Activated CD8-positive, alpha-beta memory T cell treated with anti-CD3 and anti-CD28 coated beads, Interleukin-2, amount 50 U/mL, for 24 hours (primary cell): ENCODE results near the gene PRPF19.

ENCODE experiments used
- DNase-seq: peaks from one replicate; pipeline ENCODE4 v3.0.0-alpha.2; 2020; ENCODE audit errors: extremely low read depth

The PRPF19 gene

DNA sequence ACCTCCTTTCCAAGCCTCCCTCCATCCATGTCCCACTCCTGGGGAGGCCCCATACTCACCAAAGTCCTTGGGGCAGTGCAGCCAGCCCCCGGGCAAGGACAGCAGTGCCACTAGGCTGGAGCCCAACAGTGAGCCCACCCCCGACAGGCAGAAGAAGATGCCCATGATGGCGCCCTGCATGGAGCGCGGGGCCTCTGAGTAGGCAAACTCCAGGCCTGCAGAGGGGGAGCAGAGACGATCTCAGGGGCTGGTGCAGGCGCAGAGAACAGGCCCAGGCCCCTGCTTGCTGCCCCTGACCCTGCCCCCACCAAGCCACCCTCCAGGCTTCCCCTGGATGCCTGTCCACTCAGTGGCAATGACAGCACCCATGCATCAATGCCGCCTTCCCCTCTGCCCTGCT lies 31.4 kb upstream of the PRPF19 start:
- DNase-seq = no peak

DNA sequence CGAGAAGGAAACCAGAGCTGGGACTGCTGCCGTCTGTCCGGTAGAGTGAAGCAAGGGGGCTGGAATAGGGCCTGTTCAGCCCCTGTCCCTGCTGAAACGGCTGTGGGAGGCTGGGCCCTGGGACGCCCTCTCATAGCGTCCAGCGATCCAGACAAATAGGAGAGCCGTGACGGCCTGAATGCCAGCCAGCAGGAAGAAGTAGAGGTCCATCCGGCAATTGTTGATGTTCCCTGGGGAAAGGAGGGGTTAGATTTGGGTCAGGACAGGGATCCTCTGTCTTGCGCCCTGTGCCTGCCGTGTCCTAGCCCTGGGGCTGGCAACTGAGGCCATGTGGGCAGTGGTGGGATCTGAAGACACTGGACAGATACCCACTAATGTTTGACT lies 30.8 kb upstream of the PRPF19 start:
- no peak for DNase-seq

DNA sequence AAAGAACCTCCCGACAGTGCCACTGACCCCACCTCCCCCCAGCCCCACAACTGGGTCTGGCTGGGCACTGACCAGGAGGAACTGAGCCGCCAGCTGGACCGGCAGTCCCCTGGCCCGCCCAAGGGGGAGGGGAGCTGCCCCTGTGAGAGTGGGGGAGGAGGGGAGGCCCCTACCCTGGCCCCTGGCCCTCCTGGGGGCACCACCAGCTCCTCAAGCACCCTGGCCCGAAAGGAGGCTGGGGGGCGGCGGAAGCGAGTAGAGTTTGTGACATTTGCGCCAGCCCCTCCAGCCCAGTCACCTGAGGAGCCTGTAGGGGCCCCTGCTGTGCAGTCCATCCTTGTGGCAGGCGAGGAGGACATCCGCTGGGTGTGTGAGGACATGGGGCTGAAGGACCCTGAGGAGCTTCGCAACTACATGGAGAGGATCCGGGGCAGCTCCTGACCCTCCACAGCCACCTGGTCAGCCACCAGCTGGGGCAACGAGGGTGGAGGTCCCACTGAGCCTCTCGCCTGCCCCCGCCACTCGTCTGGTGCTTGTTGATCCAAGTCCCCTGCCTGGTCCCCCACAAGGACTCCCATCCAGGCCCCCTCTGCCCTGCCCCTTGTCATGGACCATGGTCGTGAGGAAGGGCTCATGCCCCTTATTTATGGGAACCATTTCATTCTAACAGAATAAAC lies 30.2 kb upstream of the PRPF19 start:
- DNase-seq = no peak

DNA sequence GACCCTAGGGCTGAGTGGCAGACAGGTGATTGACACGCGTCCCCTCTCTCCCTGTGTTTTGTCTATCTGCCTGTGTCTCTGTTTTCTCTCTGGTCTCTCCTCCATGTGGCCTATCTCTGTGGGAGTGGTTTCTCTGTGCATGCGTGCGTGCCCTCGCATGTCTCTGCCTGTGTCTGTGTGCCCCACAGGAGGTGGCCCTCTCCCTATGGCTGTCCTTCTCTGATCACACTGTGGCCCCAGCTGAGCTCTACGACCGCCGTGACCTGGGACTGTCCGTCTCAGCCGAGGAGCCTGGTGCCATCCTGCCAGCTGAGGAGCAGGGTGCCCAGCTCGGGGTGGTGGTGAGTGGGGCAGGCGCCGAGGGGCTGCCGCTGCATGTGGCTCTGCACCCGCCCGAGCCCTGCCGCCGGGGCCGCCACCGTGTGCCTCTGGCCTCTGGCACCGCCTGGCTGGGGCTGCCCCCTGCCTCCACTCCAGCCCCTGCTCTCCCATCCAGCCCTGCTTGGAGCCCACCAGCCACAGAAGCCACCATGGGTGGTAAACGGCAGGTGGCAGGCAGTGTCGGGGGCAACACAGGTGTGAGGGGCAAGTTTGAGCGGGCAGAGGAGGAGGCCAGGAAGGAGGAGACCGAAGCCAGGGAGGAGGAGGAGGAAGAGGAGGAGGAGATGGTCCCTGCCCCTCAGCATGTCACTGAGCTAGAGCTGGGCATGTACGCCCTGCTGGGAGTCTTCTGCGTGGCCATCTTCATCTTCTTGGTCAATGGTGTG lies 29.5 kb upstream of the PRPF19 start:
- no peak for DNase-seq

DNA sequence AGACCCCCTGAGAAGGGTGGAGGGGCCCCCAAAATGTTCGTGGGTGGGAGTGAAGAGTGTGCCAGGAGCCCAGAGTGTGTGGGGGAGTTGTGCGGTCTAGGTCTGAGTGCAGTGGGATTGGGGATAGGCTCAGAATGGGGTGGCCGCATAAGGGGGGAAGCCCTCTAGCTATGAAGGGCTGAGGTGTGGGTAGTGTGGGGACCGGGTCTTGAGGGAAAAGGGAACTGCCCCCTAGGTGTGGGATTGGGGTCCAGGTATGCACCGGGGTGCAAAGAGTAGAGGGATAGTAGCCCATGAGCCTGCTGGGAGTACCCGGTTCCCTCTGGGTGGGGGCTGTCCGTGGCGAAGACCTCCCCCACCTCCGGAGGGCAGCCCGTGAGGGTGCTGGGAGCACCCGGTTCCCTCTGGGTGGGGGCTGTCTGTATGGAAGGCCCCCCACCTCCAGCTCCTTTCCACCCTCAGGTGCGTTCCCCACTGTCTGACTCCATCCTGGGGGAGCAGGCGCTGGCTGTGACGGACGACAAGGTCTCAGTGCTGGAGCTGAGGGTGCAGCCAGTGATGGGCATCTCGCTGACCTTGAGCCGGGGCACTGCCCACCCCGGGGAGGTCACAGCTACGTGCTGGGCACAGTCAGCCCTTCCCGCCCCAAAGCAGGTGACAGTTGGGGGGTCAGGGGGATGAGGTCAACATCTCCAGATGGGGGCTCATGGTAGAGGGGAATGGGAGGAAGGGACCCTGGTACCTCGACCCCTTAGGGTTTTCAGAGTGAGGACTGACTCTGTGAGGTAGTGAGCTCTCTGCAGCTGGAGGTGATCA lies 28.6 kb upstream of the PRPF19 start:
- DNase-seq = no peak

DNA sequence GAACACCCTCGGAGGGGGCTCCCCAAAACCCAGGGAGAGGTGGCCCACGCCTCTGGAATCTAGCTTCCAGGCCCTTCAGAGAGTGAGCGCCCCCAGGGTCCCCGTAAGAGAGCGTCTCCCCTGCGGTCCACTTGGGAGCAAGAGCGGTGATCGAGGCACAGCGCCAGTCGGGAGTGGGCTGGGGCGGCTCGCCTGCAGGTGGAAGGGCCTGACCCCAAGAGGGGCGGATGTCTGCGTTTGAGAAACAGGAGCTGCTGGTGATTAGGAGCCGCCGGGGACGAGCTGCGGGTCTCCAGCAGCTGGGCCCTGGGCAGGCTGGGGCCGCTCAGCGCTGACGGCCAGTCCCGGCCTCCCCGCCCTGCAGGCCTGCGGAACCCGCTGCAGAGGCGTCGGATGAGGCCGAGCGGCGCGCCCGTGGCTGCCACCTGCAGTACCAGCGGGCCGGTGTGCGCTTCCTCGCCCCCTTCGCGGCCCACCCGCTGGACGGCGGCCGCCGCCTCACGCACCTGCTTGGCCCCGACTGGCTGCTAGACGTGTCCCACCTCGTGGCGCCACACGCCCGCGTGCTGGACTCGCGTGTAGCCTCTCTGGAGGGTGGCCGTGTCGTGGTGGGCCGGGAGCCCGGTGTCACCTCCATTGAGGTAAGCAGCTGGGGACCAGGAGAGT lies 27.9 kb upstream of the PRPF19 start:
- DNase-seq = no peak

DNA sequence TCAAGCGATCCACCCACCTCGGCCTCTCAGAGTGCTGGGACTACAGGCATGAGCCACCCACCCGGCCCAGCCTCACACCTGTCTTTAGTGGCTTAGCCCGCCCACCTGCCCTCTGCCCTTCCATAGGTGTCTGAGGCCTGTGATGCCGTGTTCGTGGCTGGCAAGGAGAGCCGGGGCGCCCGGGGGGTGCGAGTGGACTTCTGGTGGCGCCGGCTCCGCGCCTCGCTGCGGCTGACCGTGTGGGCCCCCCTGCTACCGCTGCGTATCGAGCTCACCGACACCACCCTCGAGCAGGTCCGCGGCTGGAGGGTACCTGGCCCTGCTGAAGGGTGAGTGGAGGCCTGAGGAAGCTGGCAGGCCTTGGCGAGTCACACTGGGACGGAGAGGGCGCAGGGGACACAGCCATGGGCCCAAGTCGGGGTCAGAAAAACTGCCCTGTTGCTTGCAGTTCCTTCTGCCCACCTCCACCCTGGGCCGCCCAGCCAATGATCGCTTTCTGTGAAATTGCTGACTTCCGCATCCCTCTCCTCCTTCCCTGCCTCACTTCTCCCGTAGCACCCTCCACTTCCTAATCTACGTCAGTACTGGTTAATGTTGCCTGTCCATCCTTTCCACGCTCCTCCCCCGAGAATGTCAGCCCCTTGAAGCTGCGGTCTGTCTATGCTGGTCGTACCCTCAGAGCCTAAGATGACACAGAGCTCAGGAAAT lies 27.2 kb upstream of the PRPF19 start:
- no peak for DNase-seq

DNA sequence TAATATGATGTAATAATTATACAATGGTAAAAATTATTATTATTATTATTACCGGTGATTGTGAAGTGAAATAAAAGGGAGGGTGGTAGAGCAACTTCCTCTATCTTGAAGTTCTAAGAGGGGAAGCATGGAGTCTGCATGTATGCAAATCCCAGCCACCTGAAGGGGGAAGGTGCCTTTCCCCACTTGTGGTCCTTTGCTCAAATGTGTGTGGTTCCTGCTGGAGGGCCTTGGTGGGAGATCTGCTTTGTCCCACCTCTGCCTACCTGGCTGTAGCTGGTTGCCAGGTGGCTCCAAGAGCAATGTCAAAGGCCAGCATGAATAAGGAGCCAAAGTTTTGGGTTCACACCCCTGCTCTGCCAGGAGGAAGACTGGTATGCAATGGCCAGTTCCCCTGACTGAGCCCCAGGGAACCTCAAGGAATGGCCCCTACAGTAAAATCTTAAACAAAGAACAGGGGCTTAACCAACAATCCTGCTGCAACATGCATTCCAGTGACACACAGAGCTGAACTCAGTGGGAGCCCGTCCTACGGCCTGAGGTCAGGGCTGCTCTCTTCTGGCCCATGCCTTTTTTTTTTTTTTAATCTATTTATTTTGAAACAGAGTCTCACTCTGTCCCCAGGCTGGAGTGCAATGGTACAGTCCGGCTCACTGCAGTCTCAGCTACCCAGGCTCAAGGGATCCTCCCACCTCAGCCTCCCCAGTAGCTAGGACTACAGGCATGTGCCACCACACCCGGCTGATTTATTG lies 26.4 kb upstream of the PRPF19 start:
- DNase-seq = no peak

DNA sequence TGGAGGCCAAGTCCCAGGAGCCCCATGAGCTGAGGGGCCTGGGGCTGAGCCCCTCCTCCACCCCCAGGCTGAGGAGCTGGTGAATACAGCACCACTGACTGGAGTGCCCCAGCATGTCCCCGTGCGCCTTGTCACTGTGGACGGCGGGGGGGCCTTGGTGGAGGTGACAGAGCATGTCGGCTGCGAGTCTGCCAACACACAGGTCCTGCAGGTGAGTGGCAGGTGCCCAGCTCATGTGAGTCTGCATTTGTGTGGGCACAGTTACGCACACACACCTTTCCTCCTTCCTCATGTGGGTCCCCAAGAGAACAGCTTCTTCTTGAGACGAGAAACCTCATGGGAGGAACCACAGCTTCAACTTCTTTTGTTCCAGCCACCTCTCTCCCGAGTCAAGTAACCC lies 25.5 kb upstream of the PRPF19 start:
- no peak for DNase-seq

DNA sequence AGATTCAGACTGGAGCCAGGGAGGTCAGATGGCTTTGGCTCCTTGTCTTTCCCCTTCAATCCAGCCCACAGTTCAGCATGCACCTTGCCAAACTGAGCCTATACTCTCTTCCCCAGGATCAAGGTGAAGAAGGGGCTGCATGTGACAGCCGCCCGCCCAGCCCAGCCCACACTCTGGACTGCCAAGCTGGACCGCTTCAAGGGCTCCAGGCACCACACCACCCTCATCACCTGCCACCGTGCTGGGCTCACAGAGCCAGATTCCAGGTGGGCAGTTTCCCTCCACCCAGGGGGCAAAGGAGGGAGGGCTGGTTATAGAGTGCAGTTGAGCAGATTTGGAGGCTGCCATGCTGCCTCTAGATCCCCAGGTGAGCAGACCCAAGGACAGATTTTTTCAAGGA lies 24.0 kb upstream of the PRPF19 start:
- no peak for DNase-seq

DNA sequence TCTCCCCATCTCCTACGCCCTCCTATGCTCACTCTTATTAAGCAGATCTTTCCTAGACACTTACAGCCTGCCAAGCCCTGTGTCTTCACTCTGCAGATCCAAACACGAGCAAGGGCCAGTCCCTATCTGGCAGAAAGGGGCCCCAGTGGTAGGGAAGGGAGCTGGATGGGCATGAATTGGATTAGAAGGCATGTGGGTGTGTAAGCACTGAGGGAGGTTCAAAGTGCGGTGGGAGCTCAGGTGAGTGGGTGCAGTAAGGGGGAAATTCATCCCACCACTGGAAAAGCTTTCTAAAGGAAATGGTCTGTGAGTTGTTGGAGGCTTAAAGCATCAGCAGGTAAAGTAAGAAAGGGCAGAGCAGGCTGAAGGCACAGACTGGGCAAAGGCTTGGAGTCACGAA lies 23.4 kb upstream of the PRPF19 start:
- DNase-seq = no peak

DNA sequence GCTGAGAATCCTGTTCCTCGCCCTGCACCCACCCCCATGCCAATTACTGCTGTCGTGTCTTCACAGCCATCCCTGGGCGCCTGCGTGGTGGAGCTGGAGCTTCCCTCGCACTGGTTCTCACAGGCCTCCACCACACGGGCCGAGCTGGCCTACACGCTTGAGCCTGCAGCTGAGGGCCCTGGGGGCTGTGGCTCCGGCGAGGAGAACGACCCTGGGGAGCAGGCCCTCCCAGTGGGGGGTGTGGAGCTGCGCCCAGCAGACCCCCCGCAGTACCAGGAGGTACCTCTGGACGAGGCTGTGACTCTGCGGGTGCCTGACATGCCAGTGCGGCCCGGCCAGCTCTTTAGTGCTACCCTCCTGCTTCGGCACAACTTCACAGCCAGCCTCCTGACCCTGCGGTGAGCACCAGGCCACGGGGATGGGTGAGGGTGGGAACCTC lies 22.2 kb upstream of the PRPF19 start:
- DNase-seq = no peak

DNA sequence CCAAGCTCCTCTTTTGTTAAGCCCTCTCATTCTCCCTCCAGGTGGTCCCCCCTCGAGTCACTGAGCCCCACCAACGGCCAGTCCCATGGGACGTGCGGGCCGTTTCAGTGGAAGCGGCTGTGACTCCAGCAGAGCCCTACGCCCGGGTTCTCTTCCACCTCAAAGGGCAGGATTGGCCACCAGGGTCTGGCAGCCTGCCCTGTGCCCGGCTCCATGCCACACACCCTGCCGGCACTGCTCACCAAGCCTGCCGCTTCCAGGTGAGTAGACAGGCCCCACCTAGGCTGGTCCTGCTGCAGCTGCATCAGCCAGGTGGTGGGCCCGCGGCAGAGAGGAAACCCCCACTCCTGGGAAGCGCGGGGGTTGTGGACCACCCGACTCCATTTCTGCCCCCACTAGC lies 21.2 kb upstream of the PRPF19 start:
- no peak for DNase-seq

DNA sequence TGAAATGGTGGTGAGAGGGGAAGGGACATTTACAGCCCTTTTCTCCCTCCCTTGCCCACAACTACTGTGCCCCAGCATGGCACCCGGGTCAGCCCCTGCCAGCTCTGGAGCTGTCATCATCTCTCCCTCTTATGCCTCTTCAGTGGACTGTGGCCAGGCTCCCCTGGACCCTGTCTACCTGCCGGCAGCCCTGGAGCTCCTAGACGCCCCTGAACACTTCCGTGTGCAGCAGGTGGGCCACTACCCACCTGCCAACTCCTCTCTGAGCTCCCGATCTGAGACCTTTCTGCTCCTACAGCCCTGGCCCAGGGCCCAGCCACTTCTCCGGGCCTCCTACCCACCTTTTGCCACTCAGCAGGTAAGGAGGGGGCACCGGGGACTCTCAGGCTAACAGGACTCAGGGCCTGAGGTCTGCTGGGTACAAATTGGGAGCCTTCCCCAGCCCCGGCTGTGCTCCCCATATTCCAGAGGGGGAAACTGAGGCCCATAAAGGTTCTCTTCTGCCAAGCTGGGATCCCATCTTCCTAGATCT lies 20.7 kb upstream of the PRPF19 start:
- no peak for DNase-seq

DNA sequence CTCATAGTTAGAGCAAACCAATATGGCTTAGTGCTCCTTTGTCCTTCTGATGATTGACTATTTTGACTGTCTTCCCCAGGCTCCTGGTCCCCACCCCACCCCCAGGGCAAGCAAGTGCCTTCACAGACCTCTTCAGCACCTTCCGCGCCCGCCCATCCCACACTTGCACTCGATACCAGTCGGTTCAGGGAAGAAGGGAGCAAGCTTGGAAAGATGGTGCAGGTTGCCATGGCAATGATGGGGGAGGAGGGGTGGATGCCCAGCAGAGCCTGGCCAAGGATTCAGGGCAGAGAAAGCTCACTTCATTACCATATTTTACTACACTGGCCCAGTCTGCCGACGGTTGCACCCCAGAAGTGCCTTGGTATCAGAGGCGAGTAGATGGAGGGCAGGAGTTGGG lies 20.1 kb upstream of the PRPF19 start:
- no peak for DNase-seq

DNA sequence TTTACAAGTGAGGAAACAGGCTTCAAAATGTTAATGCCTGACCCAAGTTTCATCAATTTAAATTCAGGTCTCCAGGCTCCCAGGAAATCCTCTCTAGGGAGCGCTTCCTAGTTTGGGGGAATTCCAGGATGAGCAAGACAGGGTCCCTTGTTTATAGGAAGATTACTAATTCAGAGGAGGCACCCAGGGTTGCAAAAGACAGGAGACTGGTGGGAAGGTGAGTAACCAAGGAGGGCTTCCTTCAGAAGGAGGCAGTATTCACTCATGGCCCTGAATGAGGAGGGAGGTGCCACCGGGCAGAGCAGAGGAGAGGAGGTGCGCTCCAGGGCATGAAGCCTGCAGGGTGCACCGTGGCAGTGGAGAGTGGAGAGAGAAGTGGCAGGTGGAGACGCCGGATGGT lies 19.5 kb upstream of the PRPF19 start:
- DNase-seq = no peak

DNA sequence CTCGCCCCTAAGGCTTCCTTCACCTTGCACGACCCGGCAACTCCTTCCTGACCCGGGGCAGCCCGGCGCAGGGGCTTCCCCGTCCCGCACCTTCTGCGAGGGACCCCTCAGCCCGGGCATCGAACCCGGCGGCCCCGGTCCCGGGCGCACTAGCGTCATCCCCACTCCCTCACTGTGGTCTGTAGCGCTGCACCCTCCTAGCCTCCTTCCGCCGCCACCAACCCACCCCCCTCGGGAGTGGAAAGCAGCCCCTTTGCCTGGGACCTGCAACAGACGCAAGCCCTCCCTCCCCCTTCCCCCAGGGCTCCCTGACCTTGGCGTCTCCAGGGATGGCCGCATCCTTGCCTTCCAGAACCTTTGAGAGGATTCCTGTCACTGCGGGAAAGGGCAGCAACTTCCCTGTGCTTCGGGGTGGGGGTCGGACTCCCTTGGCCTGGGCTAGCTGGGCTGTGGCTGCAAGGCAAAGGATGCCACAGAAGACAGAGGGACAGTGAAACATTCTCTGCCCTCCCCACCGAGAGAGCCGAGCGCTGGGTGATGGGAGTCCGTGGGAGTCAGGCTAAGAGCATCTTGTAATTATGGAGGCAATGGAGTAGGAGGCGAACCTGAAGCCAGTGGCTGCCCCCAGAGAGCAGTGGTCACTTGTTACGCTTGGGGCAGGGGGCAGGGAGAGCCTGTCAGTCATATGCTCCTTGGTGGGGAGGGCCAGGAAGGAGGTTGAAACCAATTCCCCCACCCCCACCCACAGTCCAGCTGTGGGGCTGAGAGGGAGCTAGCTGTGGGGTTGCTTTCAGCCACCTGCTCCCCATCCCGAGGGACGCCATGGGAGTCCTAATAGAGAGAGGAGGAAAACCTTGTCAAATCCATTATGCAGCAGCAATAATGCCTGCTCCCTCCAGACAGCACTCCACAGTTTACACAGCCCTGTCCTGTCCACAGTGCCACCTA lies 18.8 kb upstream of the PRPF19 start:
- no peak for DNase-seq

DNA sequence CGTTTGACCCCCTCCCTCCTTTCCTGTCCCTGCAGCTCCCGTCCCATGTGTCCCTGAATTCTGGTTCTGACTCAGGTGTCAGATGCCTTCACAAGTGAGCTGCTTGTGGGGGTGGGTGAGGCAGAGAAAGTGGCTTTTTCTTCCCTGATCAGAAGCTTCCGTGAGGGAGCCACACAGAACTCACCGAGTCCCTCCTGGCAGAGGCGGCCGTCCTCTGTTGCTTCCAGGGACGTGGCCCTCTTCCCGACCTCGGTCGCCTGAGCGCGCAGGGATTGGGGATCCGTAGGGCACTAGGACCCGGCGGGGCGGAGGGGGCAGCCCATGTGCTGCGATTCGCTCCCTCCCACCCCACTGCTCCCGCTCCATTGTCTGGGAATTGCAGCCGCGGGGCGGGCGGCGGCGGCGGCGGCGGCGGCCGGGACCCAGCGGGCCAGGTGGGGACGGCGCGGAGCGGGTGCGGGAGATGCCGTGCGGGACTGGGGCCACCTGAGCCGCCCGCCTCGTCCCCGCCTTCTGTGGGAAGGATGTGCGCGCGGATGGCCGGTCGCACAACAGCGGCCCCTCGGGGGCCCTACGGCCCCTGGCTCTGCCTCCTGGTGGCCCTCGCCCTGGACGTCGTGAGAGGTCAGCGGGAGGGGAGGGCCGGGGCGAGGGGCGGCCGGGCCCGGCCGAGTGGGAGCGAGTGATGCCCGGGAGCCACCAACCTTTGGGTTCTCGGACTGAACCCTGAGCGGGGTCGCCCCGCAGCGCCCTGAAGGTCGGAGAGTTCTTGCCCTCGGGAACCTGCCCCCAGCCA lies 17.9 kb upstream of the PRPF19 start, which contains the start of gene TMEM132A:
Gene TMEM132A (plus strand): TSS at position 351 of the 796 bp plus-strand sequence. CDS start 174 bp downstream, at position 525.
- no peak for DNase-seq

DNA sequence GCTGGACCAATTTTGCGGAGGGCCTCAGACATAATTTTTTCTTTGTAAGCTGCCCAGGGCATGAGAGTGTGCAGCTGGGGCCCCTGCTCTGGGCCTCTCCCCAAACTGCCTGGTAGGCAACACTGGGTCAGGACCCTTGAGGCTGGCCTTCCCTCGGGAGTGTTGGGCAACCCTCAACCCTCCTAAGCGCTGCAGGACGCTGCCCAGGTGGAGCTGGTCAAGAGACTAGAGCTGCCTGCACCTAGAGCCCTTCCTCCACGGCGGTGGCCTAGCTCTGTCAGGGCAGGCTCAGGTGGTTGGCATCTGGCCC lies 17.4 kb upstream of the PRPF19 start:
- DNase-seq = no peak
